A549 treated with AZD2906 at 1 μM for 4 hours (cell line): Measurements from ENCODE around the gene ZGRF1. TPM values are rescaled to one million over a fixed set of nuclear protein-coding genes. Genes with fewer than 3 reads are reported as not detected.

Experiments
- total RNA-seq: library from RNA; stranded (reverse); fragments of 200-300 nt; extraction: Qiagen RNA extraction; gene quantifications from 5 replicates; pipeline ENCODE4 v1.2.3, GENCODE V29; 2022

Gene ZGRF1, protein sequence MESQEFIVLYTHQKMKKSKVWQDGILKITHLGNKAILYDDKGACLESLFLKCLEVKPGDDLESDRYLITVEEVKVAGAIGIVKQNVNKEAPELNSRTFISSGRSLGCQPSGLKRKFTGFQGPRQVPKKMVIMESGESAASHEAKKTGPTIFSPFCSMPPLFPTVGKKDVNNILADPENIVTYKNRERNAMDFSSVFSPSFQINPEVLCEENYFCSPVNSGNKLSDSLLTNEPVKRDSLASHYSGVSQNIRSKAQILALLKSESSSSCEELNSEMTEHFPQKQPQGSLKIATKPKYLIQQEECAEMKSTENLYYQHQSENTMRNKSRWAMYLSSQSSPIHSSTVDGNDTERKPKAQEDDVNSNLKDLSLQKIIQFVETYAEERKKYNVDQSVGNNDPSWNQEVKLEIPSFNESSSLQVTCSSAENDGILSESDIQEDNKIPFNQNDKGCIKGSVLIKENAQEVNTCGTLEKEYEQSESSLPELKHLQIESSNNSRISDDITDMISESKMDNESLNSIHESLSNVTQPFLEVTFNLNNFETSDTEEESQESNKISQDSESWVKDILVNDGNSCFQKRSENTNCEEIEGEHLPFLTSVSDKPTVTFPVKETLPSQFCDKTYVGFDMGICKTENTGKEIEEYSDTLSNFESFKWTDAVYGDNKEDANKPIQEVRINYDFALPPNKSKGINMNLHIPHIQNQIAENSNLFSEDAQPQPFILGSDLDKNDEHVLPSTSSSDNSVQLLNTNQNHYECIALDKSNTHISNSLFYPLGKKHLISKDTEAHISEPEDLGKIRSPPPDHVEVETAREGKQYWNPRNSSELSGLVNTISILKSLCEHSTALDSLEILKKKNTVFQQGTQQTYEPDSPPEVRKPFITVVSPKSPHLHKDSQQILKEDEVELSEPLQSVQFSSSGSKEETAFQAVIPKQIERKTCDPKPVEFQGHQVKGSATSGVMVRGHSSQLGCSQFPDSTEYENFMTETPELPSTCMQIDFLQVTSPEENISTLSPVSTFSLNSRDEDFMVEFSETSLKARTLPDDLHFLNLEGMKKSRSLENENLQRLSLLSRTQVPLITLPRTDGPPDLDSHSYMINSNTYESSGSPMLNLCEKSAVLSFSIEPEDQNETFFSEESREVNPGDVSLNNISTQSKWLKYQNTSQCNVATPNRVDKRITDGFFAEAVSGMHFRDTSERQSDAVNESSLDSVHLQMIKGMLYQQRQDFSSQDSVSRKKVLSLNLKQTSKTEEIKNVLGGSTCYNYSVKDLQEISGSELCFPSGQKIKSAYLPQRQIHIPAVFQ (N-terminal part only)
- total RNA-seq, result 2.8 to 3.4 TPM (median 3.2 TPM) in 5 replicates

DNA sequence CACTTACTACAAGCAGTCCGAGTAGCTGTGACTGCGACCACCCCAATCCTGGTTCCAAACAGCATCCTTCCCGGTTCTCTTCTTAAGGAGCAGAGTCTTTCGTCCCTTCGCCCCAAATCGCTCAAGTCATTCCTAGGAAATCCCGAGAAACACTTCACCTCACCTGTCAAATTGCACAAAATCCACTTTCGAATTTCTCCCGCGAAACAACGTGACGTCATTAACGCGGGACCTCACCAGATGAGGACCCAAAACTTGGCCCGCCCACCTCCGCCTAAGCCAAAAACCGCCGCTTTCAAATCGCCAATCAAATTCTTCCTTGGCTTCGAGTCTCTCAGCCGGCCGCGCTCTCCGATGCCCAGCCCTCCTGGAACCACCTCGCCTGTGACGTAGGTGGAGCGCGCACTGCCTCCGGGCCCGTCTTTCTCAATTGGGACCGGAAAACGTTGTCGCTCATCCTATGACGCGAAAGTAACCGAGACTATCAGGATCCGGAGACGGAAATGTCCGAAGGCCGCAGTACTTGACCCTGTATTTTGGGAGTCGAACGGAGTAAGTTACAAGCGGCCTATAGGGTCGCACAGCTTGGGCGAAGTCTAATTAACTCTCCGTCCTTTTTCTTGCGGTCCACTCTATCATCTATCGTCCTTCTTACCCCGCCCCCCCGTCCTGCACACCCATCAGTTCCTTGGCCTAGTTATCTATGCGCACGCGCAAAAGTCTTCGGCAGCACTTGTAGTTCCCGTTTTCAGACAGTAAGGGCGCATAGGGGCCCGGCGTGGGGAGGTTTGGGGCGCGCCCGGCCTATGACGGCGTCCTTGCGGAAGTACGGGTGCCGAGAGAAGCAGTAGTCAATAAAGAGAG is at the start of gene ZGRF1, which contains the start of gene LARP7:
Gene ZGRF1, minus strand, starts transcription at position 222 of the 864 bp plus-strand sequence. CDS start 3,733 bp downstream, outside the sequence.
Gene LARP7, plus strand, starts transcription at position 456 of the 864 bp plus-strand sequence. CDS start 7,527 bp downstream, outside the sequence.

DNA sequence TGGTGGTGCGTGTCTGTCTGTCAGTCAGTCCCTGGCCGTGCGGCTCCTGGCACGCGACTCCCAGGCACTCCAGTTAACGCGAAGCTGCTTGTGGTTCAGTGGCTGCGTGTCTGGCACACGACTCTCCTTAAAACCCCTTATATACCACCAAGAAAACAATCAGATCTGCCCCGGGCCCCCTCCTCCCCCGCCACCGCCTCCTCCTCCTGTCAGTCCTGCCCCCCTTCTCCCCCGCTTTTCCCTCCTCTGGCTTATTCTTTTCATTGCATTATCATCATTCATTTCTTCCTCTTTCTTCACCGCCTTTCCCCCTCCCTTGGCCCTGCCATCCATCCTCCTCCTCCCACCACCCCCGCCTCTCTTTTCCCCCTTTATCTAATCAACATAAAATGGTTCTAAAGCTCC is 120.6 kb downstream of the ZGRF1 start, which contains the start of gene NEUROG2:
Gene NEUROG2, minus strand, starts transcription at position 115 of the 405 bp plus-strand sequence. CDS start 705 bp downstream, outside the sequence.

Other genes with a start within 250 kb of the ZGRF1 start
- 0.03 TPM in 1 of 5 replicates, not detected in the others for gene NEUROG2, start 120.7 kb downstream of the ZGRF1 start, total RNA-seq
- gene LARP7, start 234 bp upstream of the ZGRF1 start, total RNA-seq, result 22.7 to 39.5 TPM (median 24.0 TPM) in 5 replicates